GM19351 (cell line): ENCODE results near the gene PPCDC.

ENCODE experiments used
- ATAC-seq: cut with Tn5 transposase; IDR thresholded peaks from one replicate; pipeline ENCODE4 v1.9.1; 2021; ENCODE audit warnings: mild to moderate bottlenecking, moderate library complexity; ENCODE audit not compliant: unreplicated experiment

Gene PPCDC

GRCh38 chr15:75043509-75044257, 20.3 kb downstream of the PPCDC start:
- peak; percentile 20 for ATAC-seq

- no peak for ATAC-seq
Observed at GRCh38 chr15:75044258-75044878, 21.0 kb downstream of the PPCDC start.

GRCh38 chr15:75045332-75046015, 22.1 kb downstream of the PPCDC start:
- ATAC-seq, result no peak

- ATAC-seq, result no peak
Observed at GRCh38 chr15:75048394-75048793, 25.0 kb downstream of the PPCDC start.

- no peak for ATAC-seq
Observed at GRCh38 chr15:75049392-75049791, 26.0 kb downstream of the PPCDC start.

- no peak for ATAC-seq
Observed at GRCh38 chr15:75050283-75050682, 26.9 kb downstream of the PPCDC start.

GRCh38 chr15:75051191-75051608, 27.8 kb downstream of the PPCDC start:
- no peak for ATAC-seq

GRCh38 chr15:75051711-75052110, 28.3 kb downstream of the PPCDC start:
- no peak for ATAC-seq

- no peak for ATAC-seq
Observed at GRCh38 chr15:75052972-75053747, 29.8 kb downstream of the PPCDC start.

GRCh38 chr15:75053748-75054125, 30.3 kb downstream of the PPCDC start:
- ATAC-seq, result no peak

GRCh38 chr15:75054172-75054897, 30.9 kb downstream of the PPCDC start:
- ATAC-seq, result no peak

- ATAC-seq, result no peak
Observed at GRCh38 chr15:75056036-75056435, 32.6 kb downstream of the PPCDC start.

GRCh38 chr15:75058127-75058905, 34.9 kb downstream of the PPCDC start:
- ATAC-seq, result no peak

- no peak for ATAC-seq
Observed at GRCh38 chr15:75059607-75060006, 36.2 kb downstream of the PPCDC start.

- peak; percentile 78 for ATAC-seq
Observed at GRCh38 chr15:75061272-75061671, 37.9 kb downstream of the PPCDC start.

- ATAC-seq, result no peak
Observed at GRCh38 chr15:75062706-75063105, 39.3 kb downstream of the PPCDC start.

GRCh38 chr15:75063338-75063737, 39.9 kb downstream of the PPCDC start:
- ATAC-seq, result no peak

GRCh38 chr15:75063889-75064288, 40.5 kb downstream of the PPCDC start:
- ATAC-seq, result no peak

GRCh38 chr15:75064846-75065245, 41.5 kb downstream of the PPCDC start:
- no peak for ATAC-seq

- ATAC-seq, result no peak
Observed at GRCh38 chr15:75065467-75065850, 42.1 kb downstream of the PPCDC start.
